Stimulated activated CD4-positive, alpha-beta T cell treated with anti-CD3 and anti-CD28 coated beads, Interleukin-4, amount 100 ng/mL, for 1 hour (primary cell): ENCODE data around the gene FBXO45.
"Not testable (repeated sequence)": the region's sequence is repeated elsewhere in the genome, so short reads cannot be mapped to it uniquely, and the experiment has no call there.

Experiments used
- DNase-seq: peaks from one replicate; pipeline ENCODE4 v3.0.0-alpha.2; 2020

The FBXO45 gene

GRCh38 chr3:196620161-196620604 is 51.7 kb downstream of the FBXO45 start:
- no peak for DNase-seq

GRCh38 chr3:196620684-196621083 is 52.2 kb downstream of the FBXO45 start:
- no peak for DNase-seq

GRCh38 chr3:196621611-196622010 is 53.2 kb downstream of the FBXO45 start:
- no peak for DNase-seq

GRCh38 chr3:196624067-196624790 is 55.8 kb downstream of the FBXO45 start:
- no peak for DNase-seq

GRCh38 chr3:196624907-196625306 is 56.4 kb downstream of the FBXO45 start:
- DNase-seq, result no peak

GRCh38 chr3:196625331-196625730 is 56.9 kb downstream of the FBXO45 start:
- DNase-seq, result no peak

GRCh38 chr3:196627918-196628231 is 59.4 kb downstream of the FBXO45 start:
- DNase-seq, result no peak

GRCh38 chr3:196629228-196629627 is 60.8 kb downstream of the FBXO45 start:
- no peak for DNase-seq

GRCh38 chr3:196631682-196632045 is 63.2 kb downstream of the FBXO45 start:
- no peak for DNase-seq

GRCh38 chr3:196632046-196632751 is 63.7 kb downstream of the FBXO45 start:
- DNase-seq, result peak; percentile 84

GRCh38 chr3:196633555-196634151 is 65.2 kb downstream of the FBXO45 start:
- no peak for DNase-seq

- no peak for DNase-seq
Measured at GRCh38 chr3:196634224-196634623, 65.8 kb downstream of the FBXO45 start.

GRCh38 chr3:196634829-196635228 is 66.4 kb downstream of the FBXO45 start:
- DNase-seq, result no peak

GRCh38 chr3:196636369-196637349 is 68.2 kb downstream of the FBXO45 start:
- DNase-seq, result no peak

- not testable (repeated sequence) for DNase-seq
Measured at GRCh38 chr3:196637941-196638340, 69.5 kb downstream of the FBXO45 start.
